H1 (cell line): ENCODE measurements around the gene MXRA8. TPM values are rescaled to one million over a fixed set of nuclear protein-coding genes. Genes with fewer than 3 reads are reported as not detected.

Experiments used
- JUND ChIP-seq: IDR thresholded peaks from 2 replicates; pipeline ENCODE4 v1.6.1; 2011; ENCODE audit warnings: mild to moderate bottlenecking, improper control_type of control experiment, low read length
- PHF8 ChIP-seq: fragments of 200-600 bp; sonication (generic); conservative IDR thresholded peaks from 2 replicates; pipeline ENCODE4 v1.7.1; 2012; ENCODE audit warnings: low read depth, mild to moderate bottlenecking, inconsistent platforms, low read length, moderate library complexity
- SIN3A ChIP-seq, 2 experiments: IDR thresholded peaks in 1 of 2; conservative IDR thresholded peaks in 1 of 2; 2 replicates each; pipeline ENCODE4 v1.6.1; 2011 to 2012; ENCODE audit warnings: low read length in 2 of 2, improper control_type of control experiment in 1 of 2, low read depth in 1 of 2, mild to moderate bottlenecking in 1 of 2
- TAF7 ChIP-seq: optimal IDR thresholded peaks from 2 replicates; pipeline ENCODE3; 2011; ENCODE audit warnings: low read depth, mild to moderate bottlenecking, inconsistent platforms, low read length, moderate library complexity, borderline replicate concordance
- polyA plus RNA-seq, 7 experiments: library from polyadenylated mRNA; depleted of rRNA in 3 of 7; stranded (reverse) in 5 of 7; unstranded in 2 of 7; fragments of >200 nt in 5 of 7; fragments of 200-250 nt in 2 of 7; gene quantifications; 1 replicate in 5 of 7; 2 replicates in 1 of 7; 4 replicates in 1 of 7; pipeline versions ENCODE4 v1.2.1 to v1.2.3, GENCODE V29; 2011 to 2013; ENCODE audit warnings: missing spikeins in 2 of 7, mixed read lengths in 2 of 7
- total RNA-seq: library from RNA; stranded (reverse); fragmentation: NEBNext Ultra II Directional; extraction: Animal tissue kit (Norgen Biotek cat#: 25700); gene quantifications from 2 replicates; pipeline ENCODE4 v1.2.1, GENCODE V29; 2021
- TF ChIP-seq, protein P1 (sequence below): fragments of 300-600 bp; sonication (generic); IDR thresholded peaks from 2 replicates; pipeline ENCODE4 v1.7.1; 2012; ENCODE audit warnings: low read length, moderate library complexity, mild to moderate bottlenecking, inconsistent platforms; ENCODE audit not compliant: insufficient replicate concordance
- TF ChIP-seq, protein P2 (sequence below), 3 experiments: IDR thresholded peaks; 1 replicate in 2 of 3; 2 replicates in 1 of 3; pipeline versions ENCODE4 v1.5.1 to v1.6.1; 2011; ENCODE audit warnings: low read length in 3 of 3, mild to moderate bottlenecking in 3 of 3, inconsistent platforms in 2 of 3, low read depth in 1 of 3, moderate library complexity in 1 of 3; ENCODE audit not compliant: insufficient read depth in 1 of 3; ENCODE audit errors: control extremely low read depth in 1 of 3

Gene MXRA8
- total and polyA plus RNA-seq, 2 of the 8 experiments (the other 6 are each of a cell fraction or from before 2014, with no cell fraction given) = 10.5 to 17.2 TPM

DNA sequence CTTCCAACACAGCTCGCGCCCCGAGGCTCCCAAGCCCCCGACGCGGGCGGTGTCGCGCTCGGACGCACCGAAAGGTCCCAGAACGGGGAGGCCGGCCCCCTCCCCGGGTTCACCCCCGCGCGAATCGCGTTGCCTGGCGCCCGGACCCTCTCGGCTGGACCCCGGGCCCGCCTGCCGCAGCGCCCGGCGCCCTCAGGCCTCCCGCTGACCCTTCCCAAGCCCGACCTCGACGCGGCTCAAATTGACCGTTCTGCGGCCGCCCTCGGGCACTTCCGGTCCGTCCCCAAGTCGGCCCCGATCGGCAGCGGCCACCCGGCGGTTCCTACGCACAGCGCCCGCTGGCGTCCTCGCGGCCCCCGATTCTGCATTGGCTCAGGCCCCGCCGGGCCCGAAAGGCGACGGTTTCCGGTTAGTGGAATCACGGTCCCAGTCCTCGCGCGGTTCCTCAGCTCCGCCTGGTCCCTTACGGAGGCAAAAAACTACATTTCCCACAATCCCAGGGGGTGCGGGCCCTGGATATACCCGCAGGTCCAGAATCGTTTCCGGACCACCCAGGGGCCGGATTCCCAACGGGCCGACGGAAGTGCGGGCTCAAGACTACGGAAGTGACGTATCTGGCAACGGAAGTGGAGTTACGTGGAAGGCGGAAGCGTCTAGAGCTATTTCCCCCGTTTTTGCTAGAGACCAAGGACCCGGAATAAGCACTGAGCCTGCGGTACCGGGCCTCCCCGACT, 16.7 kb upstream of the MXRA8 start, which contains the start of gene AURKAIP1 (continued):
- TF ChIP-seq, protein P1, sequence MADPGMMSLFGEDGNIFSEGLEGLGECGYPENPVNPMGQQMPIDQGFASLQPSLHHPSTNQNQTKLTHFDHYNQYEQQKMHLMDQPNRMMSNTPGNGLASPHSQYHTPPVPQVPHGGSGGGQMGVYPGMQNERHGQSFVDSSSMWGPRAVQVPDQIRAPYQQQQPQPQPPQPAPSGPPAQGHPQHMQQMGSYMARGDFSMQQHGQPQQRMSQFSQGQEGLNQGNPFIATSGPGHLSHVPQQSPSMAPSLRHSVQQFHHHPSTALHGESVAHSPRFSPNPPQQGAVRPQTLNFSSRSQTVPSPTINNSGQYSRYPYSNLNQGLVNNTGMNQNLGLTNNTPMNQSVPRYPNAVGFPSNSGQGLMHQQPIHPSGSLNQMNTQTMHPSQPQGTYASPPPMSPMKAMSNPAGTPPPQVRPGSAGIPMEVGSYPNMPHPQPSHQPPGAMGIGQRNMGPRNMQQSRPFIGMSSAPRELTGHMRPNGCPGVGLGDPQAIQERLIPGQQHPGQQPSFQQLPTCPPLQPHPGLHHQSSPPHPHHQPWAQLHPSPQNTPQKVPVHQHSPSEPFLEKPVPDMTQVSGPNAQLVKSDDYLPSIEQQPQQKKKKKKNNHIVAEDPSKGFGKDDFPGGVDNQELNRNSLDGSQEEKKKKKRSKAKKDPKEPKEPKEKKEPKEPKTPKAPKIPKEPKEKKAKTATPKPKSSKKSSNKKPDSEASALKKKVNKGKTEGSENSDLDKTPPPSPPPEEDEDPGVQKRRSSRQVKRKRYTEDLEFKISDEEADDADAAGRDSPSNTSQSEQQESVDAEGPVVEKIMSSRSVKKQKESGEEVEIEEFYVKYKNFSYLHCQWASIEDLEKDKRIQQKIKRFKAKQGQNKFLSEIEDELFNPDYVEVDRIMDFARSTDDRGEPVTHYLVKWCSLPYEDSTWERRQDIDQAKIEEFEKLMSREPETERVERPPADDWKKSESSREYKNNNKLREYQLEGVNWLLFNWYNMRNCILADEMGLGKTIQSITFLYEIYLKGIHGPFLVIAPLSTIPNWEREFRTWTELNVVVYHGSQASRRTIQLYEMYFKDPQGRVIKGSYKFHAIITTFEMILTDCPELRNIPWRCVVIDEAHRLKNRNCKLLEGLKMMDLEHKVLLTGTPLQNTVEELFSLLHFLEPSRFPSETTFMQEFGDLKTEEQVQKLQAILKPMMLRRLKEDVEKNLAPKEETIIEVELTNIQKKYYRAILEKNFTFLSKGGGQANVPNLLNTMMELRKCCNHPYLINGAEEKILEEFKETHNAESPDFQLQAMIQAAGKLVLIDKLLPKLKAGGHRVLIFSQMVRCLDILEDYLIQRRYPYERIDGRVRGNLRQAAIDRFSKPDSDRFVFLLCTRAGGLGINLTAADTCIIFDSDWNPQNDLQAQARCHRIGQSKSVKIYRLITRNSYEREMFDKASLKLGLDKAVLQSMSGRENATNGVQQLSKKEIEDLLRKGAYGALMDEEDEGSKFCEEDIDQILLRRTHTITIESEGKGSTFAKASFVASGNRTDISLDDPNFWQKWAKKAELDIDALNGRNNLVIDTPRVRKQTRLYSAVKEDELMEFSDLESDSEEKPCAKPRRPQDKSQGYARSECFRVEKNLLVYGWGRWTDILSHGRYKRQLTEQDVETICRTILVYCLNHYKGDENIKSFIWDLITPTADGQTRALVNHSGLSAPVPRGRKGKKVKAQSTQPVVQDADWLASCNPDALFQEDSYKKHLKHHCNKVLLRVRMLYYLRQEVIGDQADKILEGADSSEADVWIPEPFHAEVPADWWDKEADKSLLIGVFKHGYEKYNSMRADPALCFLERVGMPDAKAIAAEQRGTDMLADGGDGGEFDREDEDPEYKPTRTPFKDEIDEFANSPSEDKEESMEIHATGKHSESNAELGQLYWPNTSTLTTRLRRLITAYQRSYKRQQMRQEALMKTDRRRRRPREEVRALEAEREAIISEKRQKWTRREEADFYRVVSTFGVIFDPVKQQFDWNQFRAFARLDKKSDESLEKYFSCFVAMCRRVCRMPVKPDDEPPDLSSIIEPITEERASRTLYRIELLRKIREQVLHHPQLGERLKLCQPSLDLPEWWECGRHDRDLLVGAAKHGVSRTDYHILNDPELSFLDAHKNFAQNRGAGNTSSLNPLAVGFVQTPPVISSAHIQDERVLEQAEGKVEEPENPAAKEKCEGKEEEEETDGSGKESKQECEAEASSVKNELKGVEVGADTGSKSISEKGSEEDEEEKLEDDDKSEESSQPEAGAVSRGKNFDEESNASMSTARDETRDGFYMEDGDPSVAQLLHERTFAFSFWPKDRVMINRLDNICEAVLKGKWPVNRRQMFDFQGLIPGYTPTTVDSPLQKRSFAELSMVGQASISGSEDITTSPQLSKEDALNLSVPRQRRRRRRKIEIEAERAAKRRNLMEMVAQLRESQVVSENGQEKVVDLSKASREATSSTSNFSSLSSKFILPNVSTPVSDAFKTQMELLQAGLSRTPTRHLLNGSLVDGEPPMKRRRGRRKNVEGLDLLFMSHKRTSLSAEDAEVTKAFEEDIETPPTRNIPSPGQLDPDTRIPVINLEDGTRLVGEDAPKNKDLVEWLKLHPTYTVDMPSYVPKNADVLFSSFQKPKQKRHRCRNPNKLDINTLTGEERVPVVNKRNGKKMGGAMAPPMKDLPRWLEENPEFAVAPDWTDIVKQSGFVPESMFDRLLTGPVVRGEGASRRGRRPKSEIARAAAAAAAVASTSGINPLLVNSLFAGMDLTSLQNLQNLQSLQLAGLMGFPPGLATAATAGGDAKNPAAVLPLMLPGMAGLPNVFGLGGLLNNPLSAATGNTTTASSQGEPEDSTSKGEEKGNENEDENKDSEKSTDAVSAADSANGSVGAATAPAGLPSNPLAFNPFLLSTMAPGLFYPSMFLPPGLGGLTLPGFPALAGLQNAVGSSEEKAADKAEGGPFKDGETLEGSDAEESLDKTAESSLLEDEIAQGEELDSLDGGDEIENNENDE = no peak
- peak; percentile 76; the same call in 1 of the 2 replicates for TF ChIP-seq JUND
- peak; percentile 26 for TF ChIP-seq TAF7
- peak; percentile 84 for TF ChIP-seq PHF8
- TF ChIP-seq, protein P2, sequence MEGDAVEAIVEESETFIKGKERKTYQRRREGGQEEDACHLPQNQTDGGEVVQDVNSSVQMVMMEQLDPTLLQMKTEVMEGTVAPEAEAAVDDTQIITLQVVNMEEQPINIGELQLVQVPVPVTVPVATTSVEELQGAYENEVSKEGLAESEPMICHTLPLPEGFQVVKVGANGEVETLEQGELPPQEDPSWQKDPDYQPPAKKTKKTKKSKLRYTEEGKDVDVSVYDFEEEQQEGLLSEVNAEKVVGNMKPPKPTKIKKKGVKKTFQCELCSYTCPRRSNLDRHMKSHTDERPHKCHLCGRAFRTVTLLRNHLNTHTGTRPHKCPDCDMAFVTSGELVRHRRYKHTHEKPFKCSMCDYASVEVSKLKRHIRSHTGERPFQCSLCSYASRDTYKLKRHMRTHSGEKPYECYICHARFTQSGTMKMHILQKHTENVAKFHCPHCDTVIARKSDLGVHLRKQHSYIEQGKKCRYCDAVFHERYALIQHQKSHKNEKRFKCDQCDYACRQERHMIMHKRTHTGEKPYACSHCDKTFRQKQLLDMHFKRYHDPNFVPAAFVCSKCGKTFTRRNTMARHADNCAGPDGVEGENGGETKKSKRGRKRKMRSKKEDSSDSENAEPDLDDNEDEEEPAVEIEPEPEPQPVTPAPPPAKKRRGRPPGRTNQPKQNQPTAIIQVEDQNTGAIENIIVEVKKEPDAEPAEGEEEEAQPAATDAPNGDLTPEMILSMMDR (IDR thresholded peaks at IDR 0.05; ENCODE audit: control extremely low read depth in 1 of 3, insufficient read depth in 1 of 3, low read depth in 1 of 3, low read length in 3 of 3) = peak in 2 of 3 experiments; percentile 8 to 14; a peak in 2 of 4 replicates
- TF ChIP-seq SIN3A (conservative IDR thresholded peaks at IDR 0.05 in 1 of 2, IDR thresholded peaks at IDR 0.05 in 1 of 2; ENCODE audit: low read depth in 1 of 2, low read length in 2 of 2) = peak in 1 of 2 experiments; percentile 97; a peak in 3 of 4 replicates
